Karpas-422 (cell line): ENCODE measurements around the gene LMAN2L. TPM values are rescaled to one million over a fixed set of nuclear protein-coding genes. Genes with fewer than 3 reads are reported as not detected.
A peak's percentile ranks its signal among the peaks of the same experiment; 100 is the strongest.

Source experiments
- DNase-seq: peaks from one replicate; pipeline ENCODE4 v3.0.0-alpha.2; 2015
- H2AFZ ChIP-seq: fragments of 200-600 bp; sonication (generic); 2 replicates; pipeline ENCODE4 v1.6.1; 2014; ENCODE audit warnings: antibody characterized with exemption, low read length, mixed read lengths
- H3K27ac ChIP-seq: fragments of 200-600 bp; sonication (generic); 2 replicates; pipeline ENCODE4 v1.5.1; 2014; ENCODE audit warnings: mild to moderate bottlenecking, low read length, moderate library complexity
- H3K27me3 ChIP-seq: fragments of 200-600 bp; sonication (generic); 2 replicates; pipeline ENCODE4 v1.6.1; 2014; ENCODE audit warnings: low read length, mixed read lengths
- H3K36me3 ChIP-seq: fragments of 200-600 bp; sonication (generic); 2 replicates; pipeline ENCODE4 v1.6.1; 2014; ENCODE audit warnings: low read length, mixed read lengths; ENCODE audit not compliant: insufficient read depth
- H3K4me1 ChIP-seq: fragments of 200-600 bp; sonication (generic); 2 replicates; pipeline ENCODE4 v1.6.1; 2014; ENCODE audit warnings: mild to moderate bottlenecking, low read length, mixed read lengths
- H3K4me2 ChIP-seq: fragments of 200-600 bp; sonication (generic); 2 replicates; pipeline ENCODE4 v1.6.1; 2014; ENCODE audit warnings: low read length, low read depth, mild to moderate bottlenecking; ENCODE audit not compliant: poor library complexity, severe bottlenecking
- H3K4me3 ChIP-seq: fragments of 200-600 bp; sonication (generic); 2 replicates; pipeline ENCODE4 v1.5.1; 2014; ENCODE audit warnings: mild to moderate bottlenecking, antibody characterized with exemption, low read length, mixed read lengths
- H3K79me2 ChIP-seq: fragments of 200-600 bp; sonication (generic); 2 replicates; pipeline ENCODE4 v1.6.1; 2014; ENCODE audit warnings: mild to moderate bottlenecking, low read length, mixed read lengths
- H3K9ac ChIP-seq: fragments of 200-600 bp; sonication (generic); 2 replicates; pipeline ENCODE4 v1.6.0; 2014; ENCODE audit warnings: low read length
- H3K9me2 ChIP-seq: fragments of 200-600 bp; sonication (generic), shearing (Covaris generic); replicated peaks from 2 replicates; pipeline ENCODE4 v1.6.0; 2014; ENCODE audit warnings: mild to moderate bottlenecking, low read length, moderate library complexity; ENCODE audit not compliant: insufficient read depth
- H3K9me3 ChIP-seq: fragments of 300-700, 200-600 bp; sonication (generic); 2 replicates; pipeline ENCODE4 v1.6.1; 2014; ENCODE audit warnings: low read length, mixed read lengths
- H4K20me1 ChIP-seq: fragments of 200-600 bp; sonication (generic); 2 replicates; pipeline ENCODE4 v1.6.1; 2014; ENCODE audit warnings: mild to moderate bottlenecking, antibody characterized with exemption, low read length, low read depth; ENCODE audit not compliant: insufficient read depth
- total RNA-seq: library from RNA; depleted of rRNA; stranded (reverse); fragments of >200 nt; shearing (Covaris generic); gene quantifications from 2 replicates; pipeline ENCODE4 v1.2.3, GENCODE V29; 2014; ENCODE audit warnings: low replicate concordance

LMAN2L gene
- total RNA-seq, 1 experiment from 2014 or later = 6.3 TPM

DNA sequence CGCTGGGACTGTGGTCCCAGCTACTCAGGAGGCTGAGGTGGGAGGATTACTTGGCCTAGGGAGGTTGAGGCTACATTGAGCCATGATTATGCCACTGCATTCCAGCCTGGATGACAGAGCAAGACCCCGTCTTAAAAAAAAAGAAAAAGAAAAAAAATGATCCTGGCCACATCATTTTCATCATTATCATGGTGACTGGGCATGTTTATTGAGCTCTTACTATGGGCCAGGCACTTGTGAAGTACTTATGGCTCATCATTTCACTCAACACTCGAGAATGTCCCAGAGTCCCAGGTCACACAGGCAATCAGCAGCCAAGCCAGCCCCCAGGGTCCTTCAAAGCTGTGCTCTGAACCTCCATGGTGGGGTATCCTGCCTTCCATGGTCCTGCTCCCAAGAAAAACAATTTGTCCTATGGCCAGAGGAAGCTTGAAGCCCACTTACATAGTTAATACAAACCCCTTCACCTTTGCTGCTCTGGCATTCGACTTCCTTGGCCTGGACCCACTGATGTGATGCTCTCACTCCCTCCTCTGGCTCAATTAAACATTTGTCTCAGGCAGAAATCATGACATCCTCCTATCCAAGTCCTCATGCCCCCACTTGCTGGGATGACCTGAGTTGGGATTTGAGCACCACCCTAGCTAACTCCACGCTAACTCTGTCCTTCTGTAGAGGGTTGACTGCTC is 17.1 kb upstream of the LMAN2L start:
- no peak for DNase-seq
- no peak overlapping the region for H3K4me2 ChIP-seq
- H4K20me1 ChIP-seq = peaks cover 5% of the 10 kb centered on the region; the same call in 1 of the 2 replicates
- peaks cover 20% of the 10 kb centered on the region for H3K4me1 ChIP-seq
- no peaks in the 10 kb centered on the region for H3K9me3 ChIP-seq
- no peaks in the 10 kb centered on the region for H3K9me2 ChIP-seq
- H3K4me3 ChIP-seq = no peak overlapping the region
- H3K79me2 ChIP-seq = peaks cover 7% of the 10 kb centered on the region; the same call in 1 of the 2 replicates
- no peaks in the 10 kb centered on the region for H3K36me3 ChIP-seq
- no peak overlapping the region for H3K27ac ChIP-seq
- no peak overlapping the region for H2AFZ ChIP-seq
- H3K27me3 ChIP-seq = no peaks in the 10 kb centered on the region
- H3K9ac ChIP-seq = no peak overlapping the region

DNA sequence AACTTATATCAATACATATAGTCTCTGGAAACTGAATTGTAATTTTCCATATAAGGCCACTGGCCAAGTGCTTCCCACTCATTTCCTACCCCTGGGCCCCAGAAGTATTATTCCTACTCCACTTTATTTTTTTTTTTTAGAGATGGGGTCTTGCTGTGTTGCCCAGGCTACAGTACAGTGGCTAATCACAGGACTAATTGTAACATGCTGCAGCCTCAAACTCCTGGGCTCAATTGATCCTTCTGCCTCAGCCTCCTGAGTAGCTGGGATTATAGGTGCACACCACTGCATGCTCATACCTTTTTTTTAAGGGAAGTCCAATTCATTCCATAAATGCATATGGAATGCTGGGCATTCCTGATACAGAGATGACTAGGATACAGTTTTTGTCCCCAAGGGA is 14.5 kb upstream of the LMAN2L start:
- no peaks in the 10 kb centered on the region for H3K9me2 ChIP-seq
- no peak overlapping the region for H3K4me2 ChIP-seq
- no peaks in the 10 kb centered on the region for H4K20me1 ChIP-seq
- no peaks in the 10 kb centered on the region for H3K27me3 ChIP-seq
- no peaks in the 10 kb centered on the region for H3K79me2 ChIP-seq
- H3K36me3 ChIP-seq = no peaks in the 10 kb centered on the region
- H2AFZ ChIP-seq = no peak overlapping the region
- H3K27ac ChIP-seq = no peak overlapping the region
- no peaks in the 10 kb centered on the region for H3K9me3 ChIP-seq
- H3K4me3 ChIP-seq = no peak overlapping the region
- no peak for DNase-seq
- H3K9ac ChIP-seq = no peak overlapping the region
- H3K4me1 ChIP-seq = no peaks in the 10 kb centered on the region

DNA sequence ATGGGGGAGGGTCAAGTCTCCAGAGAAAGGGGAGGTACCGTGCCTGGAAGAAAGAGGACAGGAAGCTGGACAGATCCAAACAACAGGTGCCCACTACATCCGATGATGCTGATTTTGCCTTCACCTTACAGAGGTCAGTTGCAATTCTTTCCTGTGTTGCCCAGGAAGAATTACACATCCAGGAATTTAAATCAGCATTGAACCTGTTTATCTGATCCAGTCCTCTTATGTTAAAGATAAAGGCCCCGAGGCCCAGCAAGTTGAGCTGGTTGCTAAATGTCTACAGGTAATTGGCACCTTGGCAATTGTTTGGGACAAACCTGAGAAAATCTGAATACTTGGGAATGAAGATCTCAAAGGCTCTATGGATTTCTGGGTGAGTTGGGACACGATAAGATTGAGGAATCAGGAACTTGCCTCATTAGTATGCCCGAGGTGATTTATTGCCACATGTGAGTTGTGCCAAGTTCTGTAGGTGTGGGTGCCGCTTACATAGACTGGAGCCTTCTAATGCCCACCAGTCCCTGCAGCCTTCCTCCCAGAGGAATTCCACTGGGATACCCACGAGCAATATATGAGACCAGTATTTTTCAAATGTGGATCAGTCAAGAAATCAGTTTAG is 13.9 kb upstream of the LMAN2L start:
- Histone ChIP-seq H3K27ac (no peak overlapping the region), H3K4me2 (no peak overlapping the region), H3K9me3 (no peaks in the 10 kb centered on the region), H3K36me3 (no peaks in the 10 kb centered on the region), H3K27me3 (no peaks in the 10 kb centered on the region), H2AFZ (no peak overlapping the region), H3K4me3 (no peak overlapping the region), H3K9ac (no peak overlapping the region), H4K20me1 (no peaks in the 10 kb centered on the region), H3K4me1 (no peaks in the 10 kb centered on the region), H3K79me2 (no peaks in the 10 kb centered on the region), H3K9me2 (no peaks in the 10 kb centered on the region)
- no peak for DNase-seq

DNA sequence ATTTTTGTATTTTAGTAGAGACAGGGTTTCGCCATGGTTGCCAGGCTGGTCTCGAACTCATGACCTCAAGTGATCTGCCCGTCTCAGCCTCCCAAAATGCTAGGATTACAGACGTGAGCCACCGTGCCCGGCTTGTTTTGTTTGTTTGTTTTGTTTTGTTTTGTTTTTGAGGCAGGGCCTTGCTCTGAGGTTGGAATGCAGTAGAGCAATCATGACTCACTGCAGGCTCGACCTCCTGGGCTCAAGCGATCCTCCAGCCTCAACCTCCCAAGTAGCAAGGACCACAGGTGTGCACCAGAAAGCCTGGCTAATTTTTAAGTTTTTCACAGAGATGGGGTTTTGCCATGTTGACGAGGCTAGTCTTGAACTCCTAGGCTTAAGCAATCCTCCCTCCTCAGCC is 11.9 kb upstream of the LMAN2L start:
- Histone ChIP-seq H3K36me3 (no peaks in the 10 kb centered on the region), H3K4me2 (no peak overlapping the region), H3K27me3 (no peaks in the 10 kb centered on the region), H3K79me2 (no peaks in the 10 kb centered on the region), H3K27ac (no peak overlapping the region), H4K20me1 (no peaks in the 10 kb centered on the region), H3K9me3 (no peaks in the 10 kb centered on the region), H3K4me1 (no peaks in the 10 kb centered on the region), H3K9me2 (no peaks in the 10 kb centered on the region), H3K4me3 (no peak overlapping the region), H2AFZ (no peak overlapping the region), H3K9ac (no peak overlapping the region)
- no peak for DNase-seq

DNA sequence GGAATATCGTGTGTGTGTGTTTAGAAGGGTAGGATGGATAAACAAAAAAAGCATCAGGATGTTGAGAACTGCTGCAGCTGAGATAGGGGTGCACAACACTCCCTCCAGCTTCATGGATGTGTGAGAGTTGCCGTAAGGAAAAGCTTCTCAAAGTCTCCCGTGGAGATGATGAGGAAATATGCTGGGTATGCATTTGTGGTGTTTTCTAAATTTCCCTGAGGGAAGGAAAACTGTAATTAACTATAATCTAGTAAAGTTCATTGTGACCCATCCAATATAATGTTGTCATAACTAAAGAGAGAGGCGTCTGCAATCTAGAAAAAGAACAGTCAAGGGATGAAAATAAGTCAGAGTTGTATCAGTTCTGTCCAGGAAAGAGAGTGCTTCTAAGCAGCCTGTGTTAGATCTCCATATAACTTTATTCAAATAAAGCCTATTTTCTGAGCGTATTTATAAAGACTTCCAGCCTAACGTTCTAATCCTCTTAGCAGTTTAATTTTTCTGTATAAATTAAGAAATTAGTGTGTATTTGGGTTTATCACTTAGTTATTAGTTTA is 7.3 kb upstream of the LMAN2L start:
- DNase-seq = no peak
- no peaks in the 10 kb centered on the region for H4K20me1 ChIP-seq
- H3K9me2 ChIP-seq = no peaks in the 10 kb centered on the region
- H3K9ac ChIP-seq = no peak overlapping the region
- H2AFZ ChIP-seq = no peak overlapping the region
- no peak overlapping the region for H3K27ac ChIP-seq
- no peaks in the 10 kb centered on the region for H3K9me3 ChIP-seq
- H3K4me2 ChIP-seq = no peak overlapping the region
- H3K36me3 ChIP-seq = no peaks in the 10 kb centered on the region
- no peak overlapping the region for H3K4me3 ChIP-seq
- no peaks in the 10 kb centered on the region for H3K79me2 ChIP-seq
- H3K4me1 ChIP-seq = no peaks in the 10 kb centered on the region
- no peaks in the 10 kb centered on the region for H3K27me3 ChIP-seq

DNA sequence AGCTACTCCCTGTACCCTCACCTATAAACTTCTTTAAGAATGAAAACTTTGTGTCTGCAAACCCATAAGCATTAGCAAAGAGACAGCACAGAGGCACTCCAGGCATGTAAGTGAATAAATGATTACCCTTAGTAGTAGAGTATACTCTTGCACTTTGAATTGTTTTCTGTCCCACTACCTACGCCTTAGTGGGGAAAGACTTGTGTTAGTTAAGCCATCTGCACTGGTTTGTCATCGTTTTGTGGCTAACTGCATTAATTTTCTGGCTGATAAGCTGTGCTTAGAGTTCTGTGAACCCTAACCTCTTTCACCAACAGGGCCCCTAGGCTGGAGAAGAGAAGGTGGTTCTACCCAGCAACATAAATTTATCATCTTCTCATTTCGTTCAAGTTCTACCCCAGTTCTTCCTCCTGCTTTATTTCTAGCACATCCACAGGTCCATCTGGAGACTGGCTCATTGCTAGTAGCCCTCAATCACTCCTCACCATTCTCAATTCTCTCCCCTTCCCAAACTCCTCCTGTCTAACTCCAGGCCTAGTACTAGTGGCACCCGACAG is 710 bp downstream of the LMAN2L start:
- Histone ChIP-seq H3K27ac (no peak overlapping the region), H3K79me2 (peaks cover 28% of the 10 kb centered on the region), H3K4me1 (peaks cover 17% of the 10 kb centered on the region), H3K9ac (peak overlapping the region; percentile 88), H3K4me2 (peak overlapping the region; percentile 84), H3K36me3 (peaks cover 11% of the 10 kb centered on the region; the same call in 1 of the 2 replicates), H3K27me3 (no peaks in the 10 kb centered on the region), H4K20me1 (no peaks in the 10 kb centered on the region), H3K9me2 (no peaks in the 10 kb centered on the region), H3K4me3 (peak overlapping the region; percentile 95), H2AFZ (peak overlapping the region; percentile 83), H3K9me3 (no peaks in the 10 kb centered on the region)
- DNase-seq = peak; percentile 56

DNA sequence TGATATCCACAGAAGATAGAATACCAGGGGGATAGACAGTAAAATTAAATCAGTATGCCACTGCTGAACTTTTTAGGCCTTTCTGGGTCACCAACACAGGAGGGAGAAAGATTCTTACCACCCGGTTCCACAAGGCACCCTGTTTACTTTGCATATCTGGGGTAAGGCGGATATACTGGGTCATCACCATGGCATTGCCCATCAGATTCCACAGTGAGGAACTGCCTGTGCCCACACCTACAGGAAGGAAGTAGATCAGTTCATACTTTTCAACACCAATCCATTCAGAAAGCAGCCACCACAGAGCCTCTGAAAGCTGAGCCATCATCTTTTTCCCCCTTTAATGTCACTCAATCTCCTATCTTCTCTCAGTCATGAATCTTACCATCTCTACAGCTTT is 2.0 kb downstream of the LMAN2L start:
- Histone ChIP-seq H3K4me3 (no peak overlapping the region), H3K27ac (no peak overlapping the region), H4K20me1 (no peaks in the 10 kb centered on the region), H3K9me2 (no peaks in the 10 kb centered on the region), H3K9me3 (no peaks in the 10 kb centered on the region), H3K4me1 (peaks cover 17% of the 10 kb centered on the region), H3K9ac (no peak overlapping the region), H3K36me3 (peaks cover 20% of the 10 kb centered on the region; the same call in 1 of the 2 replicates), H2AFZ (no peak overlapping the region), H3K4me2 (peak overlapping the region; percentile 38), H3K79me2 (peaks cover 28% of the 10 kb centered on the region), H3K27me3 (no peaks in the 10 kb centered on the region)
- DNase-seq = no peak

DNA sequence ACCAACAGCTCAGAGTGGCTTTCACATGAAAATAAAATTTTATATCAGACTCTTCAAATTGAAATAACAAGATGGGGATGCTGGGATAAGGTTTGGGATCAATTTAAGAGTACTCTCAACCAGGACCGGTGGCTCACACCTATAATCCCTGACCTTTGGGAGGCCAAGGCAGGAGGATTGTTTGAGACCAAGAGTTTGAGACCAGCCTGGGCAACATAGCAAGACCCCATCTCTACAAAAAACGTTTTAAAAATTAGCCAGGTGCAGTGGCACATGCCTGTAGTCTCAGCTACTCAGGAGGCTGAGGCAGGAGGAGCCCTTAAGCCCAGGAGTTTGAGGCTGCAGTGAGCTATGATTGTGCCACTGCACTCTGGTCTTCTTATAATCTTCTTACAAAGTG is 2.6 kb downstream of the LMAN2L start:
- Histone ChIP-seq H3K4me1 (peaks cover 17% of the 10 kb centered on the region), H3K27me3 (no peaks in the 10 kb centered on the region), H4K20me1 (no peaks in the 10 kb centered on the region), H3K4me2 (no peak overlapping the region), H2AFZ (no peak overlapping the region), H3K9me2 (no peaks in the 10 kb centered on the region), H3K79me2 (peaks cover 28% of the 10 kb centered on the region), H3K4me3 (no peak overlapping the region), H3K36me3 (peaks cover 20% of the 10 kb centered on the region; the same call in 1 of the 2 replicates), H3K9ac (no peak overlapping the region), H3K9me3 (no peaks in the 10 kb centered on the region), H3K27ac (no peak overlapping the region)
- DNase-seq = no peak
